ENCODE measurements around the gene RNF220.
"Not testable (repeated sequence)": the region's sequence is repeated elsewhere in the genome, so short reads cannot be mapped to it uniquely, and the experiment has no call there.

Gene RNF220

DNA sequence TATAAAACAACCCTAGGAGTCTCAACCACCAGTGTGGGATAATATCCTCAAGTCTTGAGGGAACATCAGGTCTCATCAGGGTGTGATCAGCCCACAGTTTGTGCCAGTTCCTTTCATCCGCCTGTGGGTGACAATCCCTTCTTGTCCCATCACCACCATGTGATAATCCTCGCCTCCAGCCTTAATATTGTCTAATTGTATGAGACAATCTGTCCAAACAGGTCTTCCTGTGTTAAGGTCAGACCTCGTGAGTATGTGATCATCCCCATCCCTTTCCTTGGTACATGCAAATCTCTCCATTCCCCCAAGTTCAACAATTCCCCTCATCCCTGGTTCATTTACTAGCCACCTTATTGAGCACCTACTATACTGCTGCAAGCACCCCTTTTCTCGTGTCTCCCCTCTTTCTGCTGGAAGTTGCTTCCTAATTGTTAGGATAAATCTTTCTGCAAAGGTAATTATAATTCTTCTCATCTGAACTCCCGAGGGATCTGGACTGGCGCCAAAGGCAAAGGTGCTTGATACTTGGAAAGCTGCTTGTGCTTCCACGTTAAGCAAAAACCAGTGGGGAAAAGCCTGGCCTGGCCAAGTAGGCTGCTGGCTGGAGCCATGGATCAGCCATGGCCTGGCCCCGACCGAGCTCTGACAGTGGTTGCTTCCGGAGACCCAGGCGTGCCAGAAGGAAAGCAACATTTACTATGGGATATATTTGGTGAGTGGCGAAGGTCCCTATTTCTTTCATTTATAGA lies 92.5 kb downstream of the RNF220 start:
- no peak for DNase-seq

DNA sequence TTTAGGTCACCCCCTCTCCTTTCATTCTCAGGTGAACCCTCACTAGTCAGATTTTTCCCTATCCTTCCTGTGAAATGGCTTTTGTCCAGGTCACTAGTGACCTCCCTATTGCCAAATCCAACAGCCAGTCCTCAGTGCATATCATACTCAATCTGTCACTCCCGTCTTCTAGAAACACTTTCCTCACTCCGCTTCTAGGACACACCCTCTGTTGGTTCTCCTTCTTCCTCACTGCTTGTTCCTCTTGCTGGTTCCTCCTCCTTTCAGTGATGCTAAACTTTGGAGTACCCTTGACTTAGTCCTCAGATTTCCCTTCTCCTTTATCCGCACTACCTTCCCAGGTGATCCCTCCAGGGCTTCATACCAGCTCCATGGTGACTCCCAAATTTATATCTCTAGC lies 94.3 kb downstream of the RNF220 start:
- no peak for DNase-seq

DNA sequence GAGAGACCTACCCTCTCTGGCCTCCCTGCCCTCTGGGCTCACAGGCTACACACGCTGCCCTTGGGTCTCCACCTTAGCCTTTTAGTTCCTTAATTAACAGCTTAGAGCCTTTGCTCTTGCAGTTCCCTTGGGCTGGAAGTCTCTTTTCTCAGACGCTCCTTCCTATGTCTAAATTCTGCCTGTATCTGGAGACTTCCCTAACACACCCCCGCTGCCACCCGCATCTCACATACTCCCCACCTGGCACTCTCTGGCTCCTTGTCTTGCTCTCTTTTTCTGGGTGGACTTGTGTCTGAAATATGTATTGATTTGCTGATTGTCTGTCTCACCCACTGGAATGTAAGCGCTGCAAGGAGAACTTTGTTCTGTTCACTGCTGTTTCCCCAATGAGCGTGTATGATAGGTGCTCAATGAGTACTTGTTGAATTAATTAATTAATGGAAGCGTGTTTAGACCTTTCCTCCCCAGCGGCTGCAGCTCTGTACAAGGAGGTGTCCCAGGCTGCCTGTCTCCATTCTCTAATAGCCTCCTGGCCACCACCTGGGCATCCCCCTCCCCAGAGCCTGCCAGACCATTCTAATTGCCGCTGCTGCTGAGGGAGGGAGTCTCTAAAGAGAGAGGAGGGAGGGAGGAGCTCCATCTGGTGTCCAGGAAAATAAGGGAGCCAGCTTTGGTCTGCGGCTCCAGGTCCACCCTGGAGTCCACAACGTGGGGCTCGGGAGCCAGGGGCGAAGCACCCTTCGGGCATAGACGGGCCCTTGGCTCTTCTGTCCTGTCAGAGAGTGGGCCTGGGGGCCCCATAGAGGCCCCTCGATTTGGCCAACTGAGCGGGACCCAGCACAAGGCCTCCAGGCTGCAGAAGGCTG lies 95.4 kb downstream of the RNF220 start:
- no peak for DNase-seq

DNA sequence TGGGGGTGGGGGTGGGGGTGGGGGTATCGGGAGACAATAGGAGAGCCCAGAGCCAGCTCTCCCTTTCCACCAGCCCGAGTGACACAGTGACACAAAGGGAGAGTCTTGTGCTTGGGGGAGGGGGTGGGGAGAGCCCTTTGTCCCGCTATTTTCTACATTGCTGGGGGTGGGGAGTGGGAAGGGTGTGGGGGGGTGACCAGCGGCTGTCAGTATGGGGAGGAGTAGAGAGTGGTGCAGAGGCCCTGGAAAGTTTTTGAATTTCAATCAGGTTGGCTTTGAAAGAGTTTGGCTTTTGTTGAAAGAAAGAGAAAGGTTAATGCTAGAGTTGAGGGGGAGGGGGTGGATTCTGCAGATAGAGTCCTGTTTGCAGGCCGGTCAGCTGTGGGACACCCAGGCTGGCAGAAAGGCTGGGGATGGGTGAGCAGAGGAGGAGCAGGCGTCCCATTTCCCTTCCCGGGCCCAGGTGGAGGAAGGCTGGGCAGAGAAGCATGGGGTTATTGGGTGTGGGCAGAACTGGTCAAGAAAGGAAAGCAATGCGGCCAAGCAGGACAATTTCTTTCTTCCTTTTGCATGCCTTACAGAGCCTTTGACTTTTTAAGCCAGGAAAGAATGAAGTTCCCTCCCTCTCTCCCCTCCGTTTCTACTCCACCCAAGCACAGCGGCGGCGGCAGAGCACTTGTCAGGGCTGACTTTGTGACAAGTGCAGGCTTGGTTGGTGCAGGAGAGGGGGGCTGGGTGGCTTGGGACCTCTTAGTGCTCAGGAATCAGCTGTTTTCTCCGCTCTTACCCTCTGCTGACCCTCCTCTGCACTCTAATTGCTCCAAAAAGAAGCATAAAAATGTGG lies 96.2 kb downstream of the RNF220 start:
- no peak for DNase-seq

DNA sequence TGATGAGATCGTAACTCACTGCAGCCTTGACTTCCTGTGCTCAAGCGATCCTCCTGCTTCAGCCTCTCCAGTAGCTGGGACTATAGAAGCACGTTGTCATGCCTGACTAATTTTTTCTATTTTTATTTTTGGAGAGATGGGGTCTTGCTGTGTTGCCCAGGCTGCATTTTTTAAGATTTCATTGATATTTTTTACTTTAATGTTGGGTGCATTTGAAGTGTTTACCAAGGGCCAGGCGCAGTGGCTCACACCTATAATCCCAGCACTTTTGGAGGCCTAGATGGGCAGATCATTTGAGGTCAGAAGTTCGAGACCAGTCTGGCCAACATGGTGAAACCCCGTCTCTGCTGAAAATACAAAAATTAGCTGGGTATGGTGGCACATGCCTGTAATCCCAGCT lies 97.8 kb downstream of the RNF220 start:
- DNase-seq = not testable (repeated sequence)

DNA sequence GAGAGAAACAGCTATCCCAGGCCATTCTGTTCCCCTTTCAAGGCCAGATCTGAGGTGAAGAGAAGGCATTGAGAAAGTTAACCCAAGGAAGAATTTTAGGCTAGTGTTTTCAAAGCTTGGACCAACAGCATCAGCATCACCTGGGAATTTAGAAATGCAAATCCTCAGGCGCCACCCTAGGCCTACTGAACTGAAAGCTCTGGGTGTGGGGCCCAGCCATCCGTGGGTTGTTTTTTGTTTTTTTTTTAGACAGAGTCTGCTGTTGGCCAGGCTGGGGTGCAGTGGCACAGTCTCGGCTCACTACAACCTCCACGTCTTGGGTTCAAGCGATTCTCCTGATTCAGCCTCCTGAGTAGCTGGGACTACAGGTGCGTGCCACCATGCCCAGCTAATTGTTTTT lies 98.6 kb downstream of the RNF220 start:
- no peak for DNase-seq

DNA sequence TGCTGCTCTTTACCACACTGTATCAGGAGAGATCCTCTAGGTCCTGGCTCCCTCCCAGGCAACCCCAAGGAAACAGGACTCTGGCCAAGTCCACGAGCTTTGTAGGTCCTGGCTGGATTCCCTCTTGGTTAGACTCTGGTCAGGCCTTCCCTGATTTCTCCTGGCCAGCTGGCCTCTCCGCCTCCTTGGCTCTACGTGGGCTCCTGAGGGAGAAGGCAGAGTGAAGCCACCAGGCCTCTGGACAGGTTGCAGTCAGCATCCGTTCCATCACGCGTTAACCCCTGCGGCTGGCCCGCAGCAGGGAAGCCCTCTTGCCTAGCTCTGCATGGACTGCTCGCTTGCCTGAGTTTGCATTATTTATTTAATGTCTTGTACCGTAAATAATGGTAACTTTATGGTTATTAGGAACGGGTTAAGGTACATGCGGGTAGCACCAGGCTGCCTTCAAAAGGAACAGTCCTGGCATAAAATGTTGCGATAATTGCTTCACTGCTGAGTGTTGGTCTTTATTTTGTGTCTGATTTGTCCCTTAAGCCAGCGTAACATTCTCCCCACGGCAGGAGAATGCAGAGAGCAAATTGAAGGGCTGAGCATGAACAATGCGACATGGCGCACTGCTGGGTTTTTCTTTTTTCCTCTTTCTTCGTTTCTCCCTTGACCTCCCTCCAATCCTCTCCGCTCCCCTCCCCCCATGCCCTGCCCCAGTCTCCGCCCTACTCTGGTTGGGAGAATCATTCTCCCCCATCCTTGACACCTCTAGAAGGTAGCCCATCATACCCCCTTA lies 100.3 kb downstream of the RNF220 start:
- DNase-seq = no peak

DNA sequence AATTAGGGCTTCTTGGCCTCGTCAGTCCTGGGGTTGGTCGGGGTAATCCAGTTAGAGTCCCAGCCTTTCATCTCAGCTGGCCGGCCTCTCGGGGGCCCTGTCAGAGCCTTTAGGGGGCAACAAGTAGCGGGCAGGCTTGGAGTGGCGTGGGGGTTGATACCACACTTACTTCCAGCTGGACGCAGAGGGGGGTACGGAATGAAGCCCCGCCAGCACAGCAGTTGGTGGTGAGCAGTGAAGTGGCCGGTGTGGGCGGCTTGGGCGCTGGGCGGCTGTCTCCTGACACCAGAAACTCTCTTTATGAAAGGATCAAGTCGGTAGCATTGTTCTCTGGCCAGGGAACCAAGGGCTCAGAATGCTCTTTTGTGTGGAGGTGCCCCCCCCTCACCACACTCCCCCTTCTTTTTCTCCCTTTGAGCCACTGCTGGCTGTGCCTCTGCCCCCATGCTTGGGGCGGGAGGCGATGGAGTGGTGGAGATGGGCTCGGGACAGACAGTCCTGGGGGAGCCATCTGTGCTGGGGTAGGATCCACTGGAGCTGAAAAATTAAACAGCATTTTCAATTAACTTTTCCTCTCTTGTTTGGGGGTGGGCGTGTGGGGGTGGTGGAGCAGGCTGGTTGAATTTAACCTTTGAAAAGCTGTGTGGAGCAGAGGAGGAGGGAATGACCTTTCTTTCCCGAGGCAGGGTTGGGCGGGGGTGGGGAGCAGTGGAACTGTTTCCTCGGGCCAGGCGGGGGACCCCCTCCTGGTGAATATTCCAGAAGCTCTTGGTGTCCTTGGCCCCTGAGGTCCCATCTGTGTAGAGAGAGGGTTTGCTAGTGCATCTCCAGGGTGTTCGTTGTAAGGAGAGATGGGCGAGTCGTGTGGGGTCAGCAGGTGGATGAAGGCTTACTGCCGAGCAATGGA lies 102.7 kb downstream of the RNF220 start:
- DNase-seq = no peak

DNA sequence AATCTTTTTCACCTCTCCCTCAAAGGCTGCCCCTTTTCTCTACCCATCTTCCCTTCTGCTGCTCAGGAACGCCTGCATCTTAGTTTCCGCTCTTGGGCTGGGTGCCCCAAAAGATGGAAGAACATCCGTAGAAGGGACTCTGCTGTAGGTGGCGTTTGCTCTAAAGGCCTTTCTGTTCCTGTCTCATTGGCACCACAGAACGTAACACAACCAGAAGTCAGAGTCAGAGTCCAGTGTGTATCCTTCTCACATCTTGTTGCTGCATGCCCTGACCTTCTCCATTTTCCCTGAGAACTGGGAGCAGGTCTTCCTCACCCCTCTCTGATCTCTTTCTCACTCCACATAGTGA lies 103.3 kb downstream of the RNF220 start:
- DNase-seq = no peak

DNA sequence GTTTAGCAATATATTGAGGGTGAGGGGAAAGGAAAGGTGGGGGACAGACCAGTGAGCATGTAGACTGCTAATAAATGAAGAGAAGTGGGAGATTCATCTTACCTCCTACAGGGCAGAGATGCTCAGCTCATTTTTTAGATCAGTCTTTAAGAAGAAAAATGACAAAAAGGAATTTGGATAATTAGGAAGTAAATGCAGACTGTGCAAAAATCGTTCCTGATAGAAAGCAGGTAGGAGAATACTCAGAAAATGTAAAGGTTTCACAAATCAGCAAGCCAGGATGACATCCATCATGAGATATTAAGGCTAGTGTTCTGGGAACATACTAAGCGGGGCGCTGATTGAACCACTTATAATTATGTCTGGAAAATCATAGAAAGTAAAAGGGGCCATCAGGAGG lies 106.3 kb downstream of the RNF220 start:
- DNase-seq = no peak

DNA sequence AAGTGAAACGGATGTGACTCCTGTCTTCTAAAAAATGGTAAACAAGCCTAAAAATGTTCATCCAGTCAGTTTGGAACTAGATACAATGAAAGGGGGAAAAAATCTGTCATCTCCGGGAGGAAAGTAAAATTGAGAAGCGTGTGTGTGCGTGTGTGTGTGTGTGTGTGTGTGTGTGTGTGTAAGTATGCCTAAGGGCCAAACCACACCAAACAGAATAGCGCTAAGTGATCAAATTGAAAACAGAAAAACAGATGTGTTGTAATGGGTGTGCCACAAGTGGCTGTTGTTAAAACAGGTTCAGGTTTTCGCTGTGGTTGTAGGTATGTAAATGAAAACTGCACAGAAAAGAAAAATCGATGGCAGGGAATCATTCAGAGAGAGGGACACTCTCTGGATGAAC lies 106.7 kb downstream of the RNF220 start:
- no peak for DNase-seq

DNA sequence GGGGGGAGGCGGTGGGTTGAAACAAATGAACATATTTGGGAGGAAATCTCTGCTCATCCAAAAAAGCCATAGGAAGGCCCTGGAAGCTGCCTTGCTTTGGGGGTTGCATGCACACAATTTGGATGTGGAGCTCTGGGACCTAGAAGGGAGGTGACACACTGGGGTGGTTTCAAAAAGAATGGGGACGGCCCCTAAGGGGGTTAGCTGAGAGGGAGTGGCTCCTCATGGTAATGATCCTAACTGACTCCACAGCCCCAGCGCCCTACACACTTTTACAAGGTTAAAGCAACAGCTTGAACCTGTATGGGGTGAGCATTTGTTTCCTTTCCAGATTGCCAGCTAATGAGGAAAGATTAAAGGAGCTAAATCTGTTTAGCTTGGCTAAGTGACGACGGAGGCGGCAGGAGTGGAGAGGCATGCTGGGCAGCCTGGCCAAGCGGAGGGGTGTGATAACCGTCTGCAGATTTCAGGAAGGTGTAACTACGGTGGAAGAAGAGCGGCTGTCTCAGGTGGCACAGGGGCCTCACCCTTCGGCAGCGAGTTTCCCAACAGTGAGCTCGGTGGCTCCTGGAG lies 107.3 kb downstream of the RNF220 start:
- no peak for DNase-seq

DNA sequence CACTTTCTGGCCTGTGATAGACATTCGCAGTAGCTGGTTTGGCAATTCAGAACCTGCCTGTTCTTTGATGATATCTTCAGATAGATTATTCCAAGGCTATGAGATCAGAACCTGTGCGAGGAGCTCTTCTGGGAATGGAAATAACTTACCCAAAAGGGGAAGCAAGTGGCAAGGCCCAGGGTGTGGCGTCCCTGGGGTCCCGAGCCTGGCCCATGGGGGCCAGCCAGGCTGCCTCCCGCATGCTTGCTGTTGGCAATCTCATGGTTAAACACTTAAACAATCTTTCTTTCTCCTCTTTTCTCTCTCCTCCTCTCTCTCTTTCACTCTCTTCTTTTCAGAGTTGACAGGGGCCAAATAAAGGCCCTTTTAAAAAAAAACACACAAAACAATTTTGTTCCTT lies 108.1 kb downstream of the RNF220 start:
- no peak for DNase-seq

DNA sequence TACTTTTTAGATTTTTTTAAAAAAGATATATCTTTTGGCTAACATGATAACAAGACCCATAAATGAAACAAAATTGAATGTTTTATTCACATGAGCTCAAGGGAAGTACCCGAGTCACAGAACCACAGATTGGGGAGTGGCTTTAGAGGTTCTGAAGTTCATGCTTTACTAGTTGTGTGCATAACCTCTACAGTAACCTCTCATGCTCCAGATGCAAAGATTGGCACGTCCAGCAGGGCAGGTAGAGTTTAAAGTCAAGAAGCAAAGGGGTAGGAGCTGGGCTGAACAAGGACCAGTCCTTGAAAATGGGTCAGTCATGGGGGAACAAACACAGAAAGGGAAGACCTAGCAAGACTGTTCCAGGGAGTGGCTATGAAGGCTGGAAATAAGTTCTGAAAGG lies 109.6 kb downstream of the RNF220 start:
- DNase-seq = no peak

DNA sequence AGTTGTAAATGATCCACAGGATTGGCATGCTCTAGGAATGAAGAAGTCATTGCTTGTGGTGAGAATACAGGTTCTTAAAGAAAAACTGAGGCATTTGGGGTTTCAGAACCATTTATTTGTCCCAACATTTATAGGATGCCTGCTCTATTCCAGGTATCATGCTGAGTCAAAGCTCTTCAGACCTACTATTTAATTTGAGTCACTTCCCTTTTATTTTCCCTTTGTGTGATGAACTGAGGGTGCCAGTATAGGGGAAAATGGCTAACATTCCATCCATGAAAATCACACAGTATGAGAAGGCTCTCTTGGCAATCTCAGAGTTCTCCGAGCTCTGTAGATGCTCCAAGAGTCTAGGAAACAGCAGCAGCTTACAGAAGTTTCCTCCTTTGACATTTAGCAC lies 110.4 kb downstream of the RNF220 start:
- DNase-seq = no peak

DNA sequence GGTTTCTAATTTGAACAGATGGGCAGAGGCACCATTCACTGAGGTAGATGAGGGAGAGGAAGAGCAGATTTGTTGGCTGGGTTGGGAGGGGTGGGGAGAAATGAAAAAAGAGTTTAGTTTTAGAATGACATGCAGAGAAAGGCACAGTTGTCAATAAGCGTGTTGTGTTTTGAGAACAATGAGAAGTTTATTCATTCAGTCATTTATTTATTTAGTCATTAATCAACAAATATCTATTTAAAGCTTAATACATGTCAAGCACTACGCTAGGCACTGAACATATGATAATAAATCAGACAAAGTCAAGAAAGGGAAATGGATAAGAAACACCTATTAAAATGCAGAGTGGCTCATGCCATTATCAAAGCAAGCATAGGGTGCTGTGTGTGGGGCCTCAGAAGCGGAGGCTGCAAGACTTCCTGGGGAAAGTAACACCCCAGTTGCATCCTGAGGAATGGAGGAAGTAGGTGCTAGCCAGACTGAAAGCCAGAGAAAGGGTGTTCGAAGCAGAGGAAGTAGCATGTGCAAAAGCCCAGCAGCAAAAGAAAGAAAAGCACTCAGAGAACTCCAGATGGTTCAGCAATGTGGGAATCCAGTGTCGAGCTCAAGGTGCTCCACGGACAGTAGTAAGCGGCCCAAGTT lies 114.1 kb downstream of the RNF220 start:
- DNase-seq = no peak

DNA sequence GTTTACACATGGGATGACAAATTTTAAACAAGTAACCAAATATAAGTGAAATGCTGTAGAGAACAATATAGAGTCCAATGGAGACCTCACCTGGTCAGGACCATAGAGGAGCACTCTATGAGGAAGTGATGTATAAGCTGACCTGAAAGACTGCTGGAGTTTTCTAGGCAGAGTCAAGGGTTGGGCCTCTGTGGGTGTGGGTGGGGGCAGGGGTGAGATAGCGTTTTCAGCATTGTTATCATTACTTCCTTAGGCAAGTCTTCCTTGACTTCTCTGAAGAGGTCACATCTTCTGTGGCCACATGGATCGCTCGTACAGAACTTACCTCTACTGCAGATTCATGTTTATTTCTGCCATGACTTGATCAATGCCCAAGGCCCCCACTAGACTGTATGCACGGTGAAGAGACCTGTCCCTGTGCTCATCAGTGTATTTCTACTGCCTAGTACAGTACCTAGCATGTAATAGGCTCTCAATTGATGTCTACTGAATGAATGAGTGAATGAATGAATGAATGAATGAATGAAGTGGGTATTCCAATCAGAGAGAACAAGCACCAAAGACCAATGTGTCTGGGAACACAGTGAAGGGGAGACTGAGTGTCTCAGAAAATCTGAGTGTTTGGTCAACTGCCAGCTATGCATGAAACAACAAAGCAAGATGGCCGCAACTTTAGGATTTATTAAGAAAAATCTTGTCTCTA lies 116.5 kb downstream of the RNF220 start:
- no peak for DNase-seq

DNA sequence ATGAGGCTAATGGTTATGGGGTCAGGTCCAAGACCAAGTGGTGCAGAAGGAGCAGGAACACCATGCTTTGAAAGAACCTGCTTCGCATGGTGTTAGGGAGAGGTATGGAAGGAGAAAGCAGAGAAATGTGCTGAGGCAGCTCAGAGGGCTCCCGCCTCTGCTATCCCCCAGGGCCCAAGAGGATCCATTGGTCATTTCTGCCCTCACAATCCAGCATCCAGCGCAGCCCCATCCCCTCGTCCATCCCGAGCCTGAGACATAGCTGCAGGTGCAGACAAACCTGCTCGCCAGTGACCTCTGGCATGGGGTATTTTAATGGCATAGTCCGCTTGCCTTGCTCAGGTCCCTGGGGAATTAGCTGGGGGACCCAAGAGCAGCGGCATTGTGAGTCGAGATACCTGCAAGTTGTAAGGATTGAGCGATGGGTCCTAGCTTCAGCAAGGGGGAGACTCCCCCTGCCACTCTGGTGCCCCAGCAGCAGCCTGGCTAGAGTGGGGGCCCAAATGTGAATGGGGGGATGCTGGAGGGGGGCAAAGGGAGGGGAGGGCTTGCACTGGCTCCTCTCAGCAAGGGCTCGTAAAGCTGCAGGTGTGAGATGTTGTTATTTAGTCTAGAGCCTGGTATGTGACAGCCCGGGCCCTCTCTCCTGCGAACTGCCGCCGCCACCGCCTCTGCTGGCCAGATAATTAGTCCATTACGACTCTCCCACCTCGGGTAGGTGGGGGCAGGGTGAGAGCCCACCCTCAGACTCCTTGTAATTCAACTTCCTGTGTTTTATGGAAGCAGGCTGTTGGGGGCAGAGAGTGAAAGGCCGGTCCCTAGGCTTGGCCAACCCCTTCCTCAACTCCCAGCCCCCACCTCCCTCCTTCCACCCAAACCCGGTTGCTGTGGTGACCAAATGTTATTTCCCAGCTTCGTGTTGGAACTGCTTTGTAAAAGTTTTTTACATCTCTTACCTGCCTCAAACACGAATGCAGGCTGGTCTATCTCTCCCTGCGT lies 118.8 kb downstream of the RNF220 start:
- no peak for DNase-seq
